NCI-H524 (cell line): ENCODE results near the gene DDX39A.
A peak's percentile ranks its signal among the peaks of the same experiment; 100 is the strongest.
"Not testable (repeated sequence)": the region's sequence is repeated elsewhere in the genome, so short reads cannot be mapped to it uniquely, and the experiment has no call there.

Experiments
- DNase-seq, 2 experiments: peaks; one replicate each; lab custom pipeline; 2025; lab: John Stamatoyannopoulos, UW

DDX39A gene

GRCh38 chr19:14419106-14419813 is at the start of gene DDX39A:
DDX39A (minus strand) TSS chr19:14419341; CDS start chr19:14413220, 6,121 bp downstream.
- peak; percentile 99 to 100 for DNase-seq

DNA sequence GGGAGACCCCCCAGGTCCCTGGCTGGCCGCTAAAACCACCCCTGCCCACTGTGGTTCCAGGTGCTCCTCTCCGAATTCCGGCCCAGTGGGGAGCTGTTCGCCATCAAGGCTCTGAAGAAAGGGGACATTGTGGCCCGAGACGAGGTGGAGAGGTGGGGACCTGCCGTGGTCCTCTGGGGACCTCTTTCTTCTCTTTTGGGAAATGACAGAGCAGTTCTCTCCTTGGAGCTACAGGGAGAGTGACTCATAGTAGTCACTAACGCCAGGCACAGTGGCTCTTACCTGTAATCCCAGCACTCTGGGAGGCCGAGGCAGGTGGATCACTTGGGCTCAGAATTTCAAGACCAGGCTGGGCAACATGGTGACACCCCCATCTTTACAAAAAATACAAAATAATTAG is 48.7 kb upstream of the DDX39A start:
- DNase-seq: no peak

DNA sequence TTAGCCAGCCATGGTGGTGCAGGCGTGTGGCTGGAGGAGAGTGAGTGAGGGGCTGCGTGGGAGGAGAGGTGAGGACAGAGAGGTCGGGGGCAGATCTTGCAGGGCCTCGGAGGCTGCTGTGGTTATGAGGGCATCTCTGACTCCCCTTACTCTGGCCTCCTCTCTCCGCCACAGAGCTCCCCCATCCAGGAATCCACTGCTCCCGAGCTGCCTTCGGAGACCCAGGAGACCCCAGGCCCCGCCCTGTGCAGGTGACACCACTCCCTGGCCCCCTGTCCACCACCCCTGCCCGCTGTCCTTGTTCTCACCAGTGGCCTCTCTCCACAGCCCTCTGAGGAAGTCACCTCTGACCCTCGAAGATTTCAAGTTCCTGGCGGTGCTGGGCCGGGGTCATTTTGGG is 48.2 kb upstream of the DDX39A start:
- no peak for DNase-seq

DNA sequence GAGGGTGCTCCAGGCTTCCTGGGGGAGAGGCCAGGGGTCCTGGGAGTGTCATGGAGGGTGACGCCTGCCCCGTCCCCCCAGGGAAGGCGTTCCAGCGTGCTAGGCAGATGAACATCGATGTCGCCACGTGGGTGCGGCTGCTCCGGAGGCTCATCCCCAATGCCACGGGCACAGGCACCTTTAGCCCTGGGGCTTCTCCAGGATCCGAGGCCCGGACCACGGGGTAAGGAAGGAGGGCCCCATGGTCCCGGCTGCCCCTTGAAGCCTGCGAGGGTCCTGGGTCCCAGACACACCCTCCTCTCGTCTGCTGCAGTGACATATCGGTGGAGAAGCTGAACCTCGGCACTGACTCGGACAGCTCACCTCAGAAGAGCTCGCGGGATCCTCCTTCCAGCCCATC is 44.6 kb upstream of the DDX39A start:
- DNase-seq: no peak

GRCh38 chr19:14462401-14462800 is 43.3 kb upstream of the DDX39A start:
- DNase-seq: not testable (repeated sequence)

- DNase-seq: no peak
These were observed 41.8 kb upstream of the DDX39A start for GRCh38 chr19:14460935-14461334.

- no peak for DNase-seq
These were observed 40.6 kb upstream of the DDX39A start for GRCh38 chr19:14459703-14460102.

DNA sequence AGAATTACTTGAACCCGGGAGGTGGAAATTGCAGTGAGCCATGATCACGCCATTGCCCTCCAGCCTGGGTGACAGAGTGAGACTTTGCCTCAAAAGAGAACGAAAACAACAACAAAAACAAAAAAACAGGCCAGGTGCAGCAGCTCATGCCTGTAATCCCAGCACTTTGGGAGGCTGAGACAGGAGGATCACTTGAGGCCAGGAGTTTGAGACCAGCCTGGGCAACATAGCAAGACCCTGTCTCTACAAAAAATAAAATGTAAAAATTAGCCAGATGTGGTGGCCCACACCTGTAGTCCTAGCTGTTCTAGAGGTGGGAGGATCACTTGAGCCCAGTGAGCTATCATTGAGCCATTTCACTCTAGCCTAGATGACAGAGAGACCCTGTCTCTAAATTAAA is 33.2 kb upstream of the DDX39A start:
- not testable (repeated sequence) for DNase-seq

DNA sequence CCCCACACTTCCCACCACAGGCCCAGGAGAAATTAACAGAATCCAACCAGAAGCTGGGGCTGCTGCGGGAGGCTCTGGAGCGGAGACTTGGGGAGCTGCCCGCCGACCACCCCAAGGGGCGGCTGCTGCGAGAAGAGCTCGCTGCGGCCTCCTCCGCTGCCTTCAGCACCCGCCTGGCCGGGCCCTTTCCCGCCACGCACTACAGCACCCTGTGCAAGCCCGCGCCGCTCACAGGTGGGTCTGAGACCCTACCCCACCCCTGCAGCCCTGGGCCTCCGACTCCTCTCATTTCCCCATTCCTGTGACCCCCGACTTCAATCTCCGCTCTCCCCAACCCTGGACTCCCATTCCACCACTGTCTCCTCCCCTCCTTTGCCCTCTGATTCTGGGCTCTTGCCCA is 31.7 kb upstream of the DDX39A start:
- no peak for DNase-seq

DNA sequence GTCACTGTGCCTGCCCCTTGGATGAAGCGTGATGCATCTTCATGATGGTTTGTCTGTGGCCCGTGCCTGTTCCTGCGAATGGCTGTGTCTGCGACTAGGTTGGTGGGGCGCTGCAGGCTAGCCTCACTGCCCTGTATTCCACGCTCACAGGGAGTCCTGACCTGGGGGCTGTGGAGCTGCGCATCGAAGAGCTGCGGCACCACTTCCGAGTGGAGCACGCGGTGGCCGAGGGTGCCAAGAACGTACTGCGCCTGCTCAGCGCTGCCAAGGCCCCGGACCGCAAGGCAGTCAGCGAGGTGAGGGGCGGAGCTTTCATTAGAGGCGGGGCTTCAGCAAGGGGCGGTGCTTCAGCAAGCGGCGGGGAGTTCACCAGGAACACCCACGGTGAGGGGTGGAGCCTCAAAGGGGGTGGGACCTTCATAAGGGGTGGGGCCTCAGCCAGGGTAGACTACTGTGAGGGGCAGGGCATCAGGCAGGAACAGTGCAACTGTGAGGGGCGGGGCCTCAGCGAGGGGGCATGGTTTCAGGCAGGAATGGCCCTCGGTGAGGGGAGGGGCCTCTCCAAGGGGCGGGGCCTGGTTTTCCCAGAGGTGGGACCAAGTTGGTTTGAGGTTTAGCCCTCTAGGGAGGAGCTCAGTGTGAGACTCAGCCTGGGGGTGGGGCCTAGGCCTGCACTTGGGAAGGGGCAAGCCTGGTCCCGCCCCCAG is 31.2 kb upstream of the DDX39A start:
- DNase-seq: no peak

DNA sequence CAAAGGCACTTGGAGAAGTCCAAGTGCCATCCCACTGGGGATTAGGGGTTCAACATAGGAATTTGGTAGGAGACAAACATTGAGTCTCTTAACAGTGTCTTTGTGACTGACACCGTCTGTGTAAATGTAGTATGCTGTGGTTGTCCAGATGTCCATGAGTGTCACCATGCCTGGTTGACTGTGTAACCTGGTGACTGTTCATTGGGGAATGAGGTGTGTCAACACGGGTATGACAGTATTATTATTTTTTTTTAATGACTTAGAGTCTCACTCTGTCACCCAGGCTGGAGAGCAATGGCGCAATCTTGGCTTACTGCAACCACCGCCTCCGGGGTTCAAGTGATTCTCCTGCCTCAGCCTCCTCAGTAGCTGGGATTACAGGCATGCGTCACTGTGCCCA is 30.2 kb upstream of the DDX39A start:
- no peak for DNase-seq

DNA sequence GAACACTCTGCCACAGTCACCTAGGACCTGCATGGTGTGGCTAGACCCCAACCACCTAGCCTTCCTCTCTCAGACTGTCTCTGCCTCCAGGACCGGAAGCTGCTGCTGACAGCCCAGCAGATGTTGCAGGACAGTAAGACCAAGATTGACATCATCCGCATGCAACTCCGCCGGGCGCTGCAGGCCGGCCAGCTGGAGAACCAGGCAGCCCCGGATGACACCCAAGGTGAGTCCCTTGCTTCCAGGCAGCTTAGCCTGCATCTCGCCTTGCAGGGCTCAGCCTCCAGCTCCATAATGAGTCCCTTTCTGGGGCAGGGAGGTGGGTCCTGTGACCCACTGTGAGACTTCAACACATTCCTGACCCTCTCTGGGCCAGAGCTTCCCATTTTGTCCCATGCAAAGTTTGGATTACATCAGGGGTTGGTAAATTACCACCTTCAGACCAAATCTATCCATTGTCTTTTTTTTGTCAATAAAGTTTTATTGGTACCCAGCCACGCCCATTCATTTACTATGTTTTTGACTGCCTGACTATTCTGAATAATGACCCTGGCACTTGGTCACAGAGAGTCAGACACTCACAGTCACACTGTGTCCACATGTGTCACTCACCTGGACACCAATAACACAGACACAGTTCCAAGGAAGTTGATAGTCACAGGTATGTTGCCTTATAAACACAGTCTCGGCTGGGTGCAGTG is 27.3 kb upstream of the DDX39A start:
- no peak for DNase-seq

DNA sequence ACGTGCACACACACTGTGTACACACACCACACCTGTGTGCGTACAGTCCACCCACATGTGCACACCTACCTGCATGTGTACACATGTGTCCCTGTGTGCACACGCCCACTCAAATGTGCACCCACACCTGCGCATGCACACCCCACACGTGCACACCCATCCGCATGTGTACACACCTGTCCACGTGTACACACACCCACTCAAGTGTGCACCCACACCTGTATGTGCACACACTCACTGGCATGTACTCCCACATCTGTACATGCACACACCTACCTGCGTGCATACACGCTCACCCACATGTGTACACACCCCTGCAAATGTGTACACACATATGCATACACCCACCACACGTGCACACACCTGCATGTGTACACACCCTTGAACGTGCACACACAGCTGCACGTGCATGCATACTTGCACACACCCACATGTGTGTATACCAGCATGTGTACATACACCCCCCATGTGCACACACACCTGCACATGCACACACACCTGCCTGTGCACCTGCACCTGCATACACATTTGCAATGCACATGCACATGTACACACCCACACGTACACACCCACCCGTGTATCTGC is 24.6 kb upstream of the DDX39A start:
- DNase-seq: no peak

DNA sequence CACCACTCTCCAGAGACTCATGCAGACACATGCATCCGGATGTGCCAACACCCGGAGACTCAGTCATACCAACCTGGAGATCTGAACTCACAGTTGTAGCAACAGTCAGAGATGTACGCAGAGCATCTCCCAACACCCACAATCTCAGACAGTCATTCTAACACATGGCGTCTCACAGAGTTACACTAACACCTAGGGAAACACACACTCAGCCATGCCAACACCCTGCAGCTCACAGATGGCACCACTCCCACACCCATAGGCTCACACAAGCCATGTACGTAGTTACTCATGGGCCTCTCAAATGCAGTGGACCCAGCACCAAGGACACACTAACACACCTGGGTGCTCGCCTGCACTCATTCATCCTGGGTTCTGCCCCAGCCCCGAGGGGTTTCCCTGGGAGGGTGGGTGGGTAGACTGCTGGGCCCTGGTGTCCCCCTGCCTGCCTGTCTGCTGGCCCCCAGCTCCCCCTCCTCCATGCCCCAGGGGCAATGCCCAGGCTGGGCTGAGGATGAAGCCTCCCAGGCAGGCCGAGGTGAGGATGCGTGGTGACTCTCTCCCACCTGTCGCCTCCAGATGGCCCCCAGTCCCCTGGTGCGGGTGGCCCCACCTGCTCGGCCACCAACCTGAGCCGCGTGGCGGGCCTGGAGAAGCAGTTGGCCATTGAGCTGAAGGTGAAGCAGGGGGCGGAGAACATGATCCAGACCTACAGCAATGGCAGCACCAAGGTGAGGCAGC is 23.9 kb upstream of the DDX39A start:
- DNase-seq: no peak

DNA sequence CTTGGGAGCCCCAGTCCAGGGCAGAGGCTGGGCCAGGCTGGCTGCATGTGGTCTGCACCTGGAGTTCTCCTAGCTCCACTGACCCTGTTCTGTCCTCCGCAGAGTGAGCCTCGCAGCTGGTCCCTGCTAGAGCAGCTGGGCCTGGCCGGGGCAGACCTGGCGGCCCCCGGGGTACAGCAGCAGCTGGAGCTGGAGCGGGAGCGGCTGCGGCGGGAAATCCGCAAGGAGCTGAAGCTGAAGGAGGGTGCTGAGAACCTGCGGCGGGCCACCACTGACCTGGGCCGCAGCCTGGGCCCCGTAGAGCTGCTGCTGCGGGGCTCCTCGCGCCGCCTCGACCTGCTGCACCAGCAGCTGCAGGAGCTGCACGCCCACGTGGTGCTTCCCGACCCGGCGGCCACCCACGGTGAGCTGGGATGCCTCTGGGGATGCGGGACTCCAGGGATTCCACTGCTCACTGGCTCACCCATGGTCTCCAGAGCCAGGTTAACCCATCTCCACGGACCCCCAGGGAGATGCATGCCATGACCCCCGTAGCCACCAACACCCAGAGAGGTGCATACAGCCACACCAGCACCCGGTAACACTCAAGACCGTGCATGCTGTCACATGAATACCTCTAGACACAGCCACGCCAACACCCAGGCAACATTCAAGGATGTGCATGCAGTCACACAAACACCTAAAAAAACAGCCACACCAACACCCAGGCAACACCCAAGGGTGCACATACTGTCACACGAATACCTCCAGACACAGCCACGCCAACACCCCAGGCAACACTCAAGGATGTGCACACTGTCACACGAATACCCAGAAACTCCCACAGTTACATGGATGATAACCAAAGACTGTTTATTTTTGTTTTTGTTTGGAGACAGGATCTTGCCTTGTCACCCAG is 22.1 kb upstream of the DDX39A start:
- no peak for DNase-seq

DNA sequence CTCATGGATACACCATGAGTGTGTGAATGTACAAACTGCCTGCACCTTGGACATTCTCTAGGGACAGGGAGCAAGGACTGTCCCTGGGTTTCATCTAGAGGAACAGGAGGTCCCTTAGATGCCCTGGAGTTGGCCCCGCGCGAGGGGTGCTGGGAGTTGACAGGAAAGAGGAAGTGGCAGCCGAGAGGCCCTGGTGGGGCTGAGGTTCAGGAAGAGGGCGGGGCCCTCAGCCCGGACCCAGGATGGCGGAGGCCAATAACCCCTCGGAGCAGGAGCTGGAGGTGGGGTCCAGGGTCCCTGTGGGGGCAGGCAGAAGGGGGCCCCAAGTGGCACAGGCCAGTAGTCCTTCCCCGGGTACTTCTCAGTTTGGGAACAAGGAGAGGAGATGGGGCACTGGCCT is 20.9 kb upstream of the DDX39A start:
- DNase-seq: no peak

- DNase-seq: no peak
These were observed 19.9 kb upstream of the DDX39A start for GRCh38 chr19:14439014-14439413.

- no peak for DNase-seq
These were observed 18.5 kb upstream of the DDX39A start for GRCh38 chr19:14437578-14438140.

DNA sequence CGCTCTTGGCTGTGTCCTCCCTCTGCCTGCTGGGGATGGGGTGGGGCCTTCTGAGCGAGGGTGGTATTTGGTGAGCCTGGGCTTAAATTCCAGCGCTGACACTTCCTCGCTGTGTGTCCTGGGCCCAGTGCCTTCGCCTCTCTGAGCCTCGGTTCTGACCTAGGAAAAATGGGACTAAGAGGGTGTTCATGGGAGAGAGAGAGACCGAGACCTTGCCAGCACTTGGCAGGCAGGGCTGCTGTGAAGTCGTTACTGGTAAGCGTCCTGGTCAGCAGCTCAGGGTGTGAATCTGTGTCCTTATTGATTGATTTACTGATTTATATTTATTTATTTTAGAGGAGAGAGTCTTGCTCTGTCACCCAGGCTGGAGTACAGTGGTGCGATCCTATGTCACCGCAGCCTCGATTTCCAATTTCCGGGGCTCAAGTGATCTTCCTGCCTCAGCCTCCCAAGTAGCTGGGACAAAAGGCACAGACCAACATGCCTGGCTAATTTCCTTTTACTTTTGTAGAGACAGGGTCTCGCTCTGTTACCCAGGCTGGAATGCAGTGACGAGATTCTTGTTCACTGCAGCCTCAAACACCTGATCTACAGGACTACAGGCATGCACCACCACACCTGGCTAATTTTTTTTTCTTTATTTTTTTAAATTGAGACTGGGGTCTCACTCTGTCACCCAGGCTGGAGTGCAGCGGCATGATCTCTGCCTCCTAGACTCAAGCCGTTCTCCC is 16.3 kb upstream of the DDX39A start:
- DNase-seq: no peak
